ENCODE measurements around the gene TMC3. TPM values are rescaled to one million over a fixed set of nuclear protein-coding genes. Genes with fewer than 3 reads are reported as not detected.

The TMC3 gene
- total RNA-seq, 2 experiments from 2014 or later = not detected

GRCh38 chr15:81394603-81395002, 20.6 kb upstream of the TMC3 start:
- no TSS peak for BruUV-seq (replicated peaks)
- POLR2A ChIA-PET = no interaction called here

GRCh38 chr15:81391657-81392056, 17.6 kb upstream of the TMC3 start:
- Histone ChIP-seq H3K9me3 (ENCODE audit: low read length) (no peaks in the 10 kb centered on the region), H3K79me2 (ENCODE audit: insufficient read depth, low read depth, low read length) (no peaks in the 10 kb centered on the region), H4K20me1 (ENCODE audit: insufficient read depth, low read length) (no peaks in the 10 kb centered on the region), H3K4me2 (ENCODE audit: low read length) (no peak overlapping the region), H3K9me2 (ENCODE audit: insufficient read depth, low read length) (no peaks in the 10 kb centered on the region), H2AFZ (ENCODE audit: low read length) (no peak overlapping the region), H3K4me3 (ENCODE audit: low read depth, low read length, poor library complexity, severe bottlenecking) (no peak overlapping the region), H3K27ac (ENCODE audit: low read depth, low read length, poor library complexity, severe bottlenecking) (no peak overlapping the region), H3K4me1 (ENCODE audit: insufficient read depth, low read length, poor library complexity, severe bottlenecking) (no peaks in the 10 kb centered on the region), H3K36me3 (ENCODE audit: insufficient read depth, low read length) (no peaks in the 10 kb centered on the region)
- BruUV-seq (replicated peaks) = no TSS peak
- ChIA-PET POLR2A (no interaction called here), CTCF (ENCODE audit: unreplicated experiment) (no interaction called here)
- no peak for TF ChIP-seq CTCF (conservative IDR thresholded peaks at IDR 0.05; ENCODE audit: low read length)
- TF ChIP-seq EZH2phosphoT487 (IDR thresholded peaks at IDR 0.05; ENCODE audit: borderline replicate concordance, low read depth, low read length) = no peak
- DNase-seq (ENCODE audit: low spot score) = no peak
- intact Hi-C loops (cut with micrococcal nuclease; ENCODE audit: unreplicated experiment) = no loop called here

More at GRCh38 chr15:81394603-81395002, 20.6 kb upstream of the TMC3 start:
- no peaks in the 10 kb centered on the region for H3K36me3 ChIP-seq (ENCODE audit: insufficient read depth, low read length)
- H4K20me1 ChIP-seq (ENCODE audit: insufficient read depth, low read length) = no peaks in the 10 kb centered on the region
- H3K4me1 ChIP-seq (ENCODE audit: insufficient read depth, low read length, poor library complexity, severe bottlenecking) = no peaks in the 10 kb centered on the region
- intact Hi-C loops (cut with micrococcal nuclease; ENCODE audit: unreplicated experiment) = loop anchor here (5.0 kb wide), 1 partner anchor 57 kb away; no protein-coding TSS in a partner anchor
- H3K79me2 ChIP-seq (ENCODE audit: insufficient read depth, low read depth, low read length) = no peaks in the 10 kb centered on the region
- H3K4me2 ChIP-seq (ENCODE audit: low read length) = no peak overlapping the region
- H3K4me3 ChIP-seq (ENCODE audit: low read depth, low read length, poor library complexity, severe bottlenecking) = no peak overlapping the region
- no peak overlapping the region for H3K27ac ChIP-seq (ENCODE audit: low read depth, low read length, poor library complexity, severe bottlenecking)
- CTCF ChIA-PET (ENCODE audit: unreplicated experiment) = no interaction called here
- no peak overlapping the region for H2AFZ ChIP-seq (ENCODE audit: low read length)
- H3K9me3 ChIP-seq (ENCODE audit: low read length) = no peaks in the 10 kb centered on the region
- DNase-seq (ENCODE audit: low spot score) = no peak
- no peaks in the 10 kb centered on the region for H3K9me2 ChIP-seq (ENCODE audit: insufficient read depth, low read length)
- TF ChIP-seq EZH2phosphoT487 (IDR thresholded peaks at IDR 0.05; ENCODE audit: borderline replicate concordance, low read depth, low read length) = no peak
- no peak for TF ChIP-seq CTCF (conservative IDR thresholded peaks at IDR 0.05; ENCODE audit: low read length)

- H4K20me1 ChIP-seq (ENCODE audit: insufficient read depth, low read length) = no peaks in the 10 kb centered on the region
- no peaks in the 10 kb centered on the region for H3K4me1 ChIP-seq (ENCODE audit: insufficient read depth, low read length, poor library complexity, severe bottlenecking)
- ChIA-PET CTCF (ENCODE audit: unreplicated experiment) (no interaction called here), POLR2A (no interaction called here)
- no peak overlapping the region for H3K27ac ChIP-seq (ENCODE audit: low read depth, low read length, poor library complexity, severe bottlenecking)
- H3K4me2 ChIP-seq (ENCODE audit: low read length) = no peak overlapping the region
- no TSS peak for BruUV-seq (replicated peaks)
- DNase-seq (ENCODE audit: low spot score) = no peak
- no peaks in the 10 kb centered on the region for H3K9me3 ChIP-seq (ENCODE audit: low read length)
- TF ChIP-seq CTCF (conservative IDR thresholded peaks at IDR 0.05; ENCODE audit: low read length) (no peak), EZH2phosphoT487 (IDR thresholded peaks at IDR 0.05; ENCODE audit: borderline replicate concordance, low read depth, low read length) (no peak)
- no peak overlapping the region for H3K4me3 ChIP-seq (ENCODE audit: low read depth, low read length, poor library complexity, severe bottlenecking)
- H3K9me2 ChIP-seq (ENCODE audit: insufficient read depth, low read length) = no peaks in the 10 kb centered on the region
- intact Hi-C loops (cut with micrococcal nuclease; ENCODE audit: unreplicated experiment) = no loop called here
- no peaks in the 10 kb centered on the region for H3K79me2 ChIP-seq (ENCODE audit: insufficient read depth, low read depth, low read length)
- H2AFZ ChIP-seq (ENCODE audit: low read length) = no peak overlapping the region
- H3K36me3 ChIP-seq (ENCODE audit: insufficient read depth, low read length) = no peaks in the 10 kb centered on the region
Observed at GRCh38 chr15:81388436-81388770, 14.4 kb upstream of the TMC3 start.
